Neuronal stem cell (in vitro differentiated cells): ENCODE results near the gene PCDHB1.

Experiments
- DNase-seq: peaks from one replicate; pipeline ENCODE4 v3.0.0-alpha.2; 2013; ENCODE audit warnings: low spot score
- H2AFZ ChIP-seq: one replicate; pipeline ENCODE4 v1.6.1; 2013; ENCODE audit warnings: mild to moderate bottlenecking, low read length, inconsistent platforms
- H2AK5ac ChIP-seq: 2 replicates; pipeline ENCODE4 v1.6.1; 2013; ENCODE audit warnings: low read depth, mild to moderate bottlenecking, inconsistent platforms, low read length, moderate library complexity, mixed read lengths
- H2BK120ac ChIP-seq: 2 replicates; pipeline ENCODE4 v1.6.1; 2013; ENCODE audit warnings: low read depth, mild to moderate bottlenecking, inconsistent platforms, low read length, moderate library complexity, mixed read lengths
- H2BK12ac ChIP-seq: one replicate; pipeline ENCODE4 v1.6.1; 2013; ENCODE audit warnings: low read length, inconsistent platforms
- H2BK15ac ChIP-seq: 2 replicates; pipeline ENCODE4 v1.6.1; 2013; ENCODE audit warnings: mild to moderate bottlenecking, low read length, inconsistent platforms, mixed read lengths
- H2BK5ac ChIP-seq: one replicate; pipeline ENCODE4 v1.6.1; 2013; ENCODE audit warnings: inconsistent platforms, mild to moderate bottlenecking, low read length, moderate library complexity
- H3K14ac ChIP-seq: one replicate; pipeline ENCODE4 v1.6.1; 2013; ENCODE audit warnings: low read length, inconsistent platforms
- H3K18ac ChIP-seq: 2 replicates; pipeline ENCODE4 v1.6.1; 2013; ENCODE audit warnings: low read length, inconsistent platforms
- H3K23ac ChIP-seq: 2 replicates; pipeline ENCODE4 v1.6.1; 2013; ENCODE audit warnings: low read depth, mild to moderate bottlenecking, mixed read lengths, low read length, inconsistent platforms; ENCODE audit not compliant: poor library complexity
- H3K27ac ChIP-seq: replicated peaks from 3 replicates; pipeline ENCODE4 v1.5.1; 2013; ENCODE audit warnings: low read length, inconsistent platforms
- H3K27me3 ChIP-seq, 3 experiments: 2 replicates each; pipeline ENCODE4 v1.6.1; 2013; ENCODE audit warnings: low read length in 3 of 3, mild to moderate bottlenecking in 2 of 3, inconsistent platforms in 1 of 3, low read depth in 1 of 3, mixed read lengths in 1 of 3, moderate library complexity in 1 of 3; ENCODE audit not compliant: control insufficient read depth in 3 of 3, insufficient read depth in 3 of 3
- H3K36me3 ChIP-seq, 2 donors: replicated peaks in 1 of 2; 2 replicates each; pipeline ENCODE4 v1.6.1; 2013; ENCODE audit warnings: low read length in 2 of 2; ENCODE audit not compliant: control insufficient read depth in 2 of 2, insufficient read depth in 2 of 2
- H3K4ac ChIP-seq: 2 replicates; pipeline ENCODE4 v1.6.1; 2013; ENCODE audit warnings: inconsistent platforms, mild to moderate bottlenecking, low read length, moderate library complexity
- H3K4me1 ChIP-seq, 2 donors: 1 replicate in 1 of 2; 2 replicates in 1 of 2; pipeline ENCODE4 v1.6.1; 2013; ENCODE audit warnings: low read length in 2 of 2, low read depth in 1 of 2; ENCODE audit not compliant: control insufficient read depth in 2 of 2, insufficient read depth in 1 of 2
- H3K4me2 ChIP-seq: one replicate; pipeline ENCODE4 v1.6.1; 2013; ENCODE audit warnings: mild to moderate bottlenecking, low read length, inconsistent platforms; ENCODE audit not compliant: insufficient read depth, poor library complexity, severe bottlenecking
- H3K4me3 ChIP-seq, 2 donors: 2 replicates each; pipeline ENCODE4 v1.5.1; 2013; ENCODE audit warnings: low read length in 2 of 2, mild to moderate bottlenecking in 2 of 2, inconsistent platforms in 1 of 2, moderate library complexity in 1 of 2
- H3K79me1 ChIP-seq: one replicate; pipeline ENCODE4 v1.6.1; 2013; ENCODE audit warnings: low read depth, mild to moderate bottlenecking, inconsistent platforms, low read length, moderate library complexity
- H3K9ac ChIP-seq: one replicate; pipeline ENCODE4 v1.6.1; 2013; ENCODE audit warnings: mild to moderate bottlenecking, low read depth, low read length, inconsistent platforms; ENCODE audit not compliant: poor library complexity
- H3K9me3 ChIP-seq, 2 donors: replicated peaks in 1 of 2; 2 replicates each; pipeline versions ENCODE3 to v1.6.1; 2013; ENCODE audit warnings: low read length in 2 of 2, mild to moderate bottlenecking in 2 of 2, inconsistent platforms in 1 of 2, low read depth in 1 of 2, mixed read lengths in 1 of 2, moderate library complexity in 1 of 2; ENCODE audit not compliant: control insufficient read depth in 2 of 2, insufficient read depth in 1 of 2
- H4K8ac ChIP-seq: one replicate; pipeline ENCODE4 v1.6.1; 2013; ENCODE audit warnings: low read depth, mild to moderate bottlenecking, inconsistent platforms, low read length, moderate library complexity
- H4K91ac ChIP-seq: one replicate; pipeline ENCODE4 v1.6.1; 2013; ENCODE audit warnings: low read length, low read depth, mild to moderate bottlenecking, inconsistent platforms; ENCODE audit not compliant: poor library complexity
- WGBS, 2 donors: extraction: QIAGEN DNeasy Blood & Tissue Kit; methylation state at CpG; one replicate each; pipeline ENCODE4 v1.1.7; 2013; ENCODE audit warnings: missing lambda C conversion rate in 2 of 2, mixed read lengths in 1 of 2; ENCODE audit not compliant: insufficient read length in 2 of 2, insufficient replicate concordance in 1 of 2; ENCODE audit errors: extremely low coverage in 2 of 2; 5-methylcytosine and 5-hydroxymethylcytosine counted together

PCDHB1 gene

DNA sequence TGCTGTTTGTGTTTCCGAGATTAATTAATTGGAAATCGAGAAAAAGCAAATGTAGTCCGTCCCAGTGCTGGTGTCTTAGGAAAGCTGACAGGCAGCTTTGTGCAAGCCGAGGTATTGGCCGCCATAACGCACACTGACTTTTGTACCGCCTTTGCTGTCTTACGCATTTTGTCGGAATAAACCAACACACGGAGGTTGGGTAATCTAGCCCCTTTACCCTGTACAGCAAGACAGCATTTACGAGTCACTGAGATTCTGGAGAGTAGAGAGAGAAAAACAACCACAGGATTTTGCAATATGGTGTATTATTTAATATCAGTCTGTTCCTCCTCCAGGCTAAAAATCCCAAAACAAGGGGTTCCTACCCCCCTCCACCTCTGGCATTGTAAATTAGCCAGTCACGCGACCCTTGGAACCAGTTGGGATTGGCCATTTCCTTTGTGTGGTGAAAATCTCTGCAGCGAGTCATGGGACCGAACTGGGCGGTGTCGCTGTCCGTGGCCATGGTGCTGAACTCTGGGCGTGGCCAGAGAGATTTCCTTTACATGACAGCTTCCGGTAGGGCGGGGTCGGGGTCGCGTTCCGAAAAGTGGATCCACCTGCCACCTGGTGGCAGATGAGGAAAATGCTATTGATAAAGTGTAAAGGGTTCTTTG is 10.3 kb upstream of the PCDHB1 start:
- H3K9ac ChIP-seq = no peak overlapping the region
- H2BK15ac ChIP-seq = no peak overlapping the region
- no peaks in the 10 kb centered on the region for H3K36me3 ChIP-seq
- peak; percentile 99 for DNase-seq
- H4K91ac ChIP-seq = no peak overlapping the region
- no peak overlapping the region for H4K8ac ChIP-seq
- H3K18ac ChIP-seq = no peak overlapping the region
- no peak overlapping the region for H2AK5ac ChIP-seq
- H3K14ac ChIP-seq = no peak overlapping the region
- H2BK120ac ChIP-seq = no peak overlapping the region
- H3K4me2 ChIP-seq = peak overlapping the region; percentile 75
- no peaks in the 10 kb centered on the region for H3K79me1 ChIP-seq
- H2BK12ac ChIP-seq = no peak overlapping the region
- H3K4ac ChIP-seq = no peak overlapping the region
- H3K27ac ChIP-seq = peak overlapping the region; percentile 24
- no peak overlapping the region for H2BK5ac ChIP-seq
- peaks cover 4 to 5% of the 10 kb centered on the region in 2 donors for H3K4me1 ChIP-seq
- H2AFZ ChIP-seq = peak overlapping the region; percentile 76
- H3K27me3 ChIP-seq = no peaks in the 10 kb centered on the region
- H3K4me3 ChIP-seq = peak overlapping the region; percentile 67 to 71
- no CpG with 5 or more reads among the region's 25 CpGs for WGBS, 2 donors
- H3K9me3 ChIP-seq = no peaks in the 10 kb centered on the region
- no peak overlapping the region for H3K23ac ChIP-seq

DNA sequence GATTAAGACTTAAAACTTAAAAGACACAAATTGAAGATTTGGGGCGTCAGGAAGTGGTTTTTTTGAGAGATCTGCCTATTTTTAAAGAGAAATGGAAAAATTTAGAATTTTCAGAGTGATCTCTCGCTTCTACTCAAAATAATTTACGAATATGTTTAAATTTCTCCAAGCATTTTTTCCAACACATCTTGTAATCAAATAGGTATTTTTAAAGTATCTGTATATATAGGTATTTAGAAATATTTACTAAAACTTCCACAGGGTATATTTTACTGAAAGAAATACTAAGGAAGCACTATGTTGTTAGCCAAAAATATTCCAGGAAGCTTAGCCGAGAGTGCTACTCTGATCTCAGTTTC is 9.8 kb upstream of the PCDHB1 start:
- H3K4me2 ChIP-seq = no peak overlapping the region
- H3K9ac ChIP-seq = no peak overlapping the region
- H2BK12ac ChIP-seq = no peak overlapping the region
- no peak overlapping the region for H3K14ac ChIP-seq
- peak overlapping the region; percentile 48 for H2AFZ ChIP-seq
- H3K4ac ChIP-seq = no peak overlapping the region
- peaks cover 4 to 5% of the 10 kb centered on the region in 2 donors for H3K4me1 ChIP-seq
- no peak overlapping the region for H3K4me3 ChIP-seq
- DNase-seq = no peak
- H2BK120ac ChIP-seq = no peak overlapping the region
- H3K23ac ChIP-seq = no peak overlapping the region
- no peak overlapping the region for H3K27ac ChIP-seq
- no peak overlapping the region for H2AK5ac ChIP-seq
- H3K79me1 ChIP-seq = no peaks in the 10 kb centered on the region
- H2BK15ac ChIP-seq = no peak overlapping the region
- no peak overlapping the region for H3K18ac ChIP-seq
- H3K36me3 ChIP-seq = no peaks in the 10 kb centered on the region
- H4K8ac ChIP-seq = no peak overlapping the region
- no peaks in the 10 kb centered on the region for H3K27me3 ChIP-seq
- no CpG with 5 or more reads among the region's 4 CpGs for WGBS, 2 donors
- H3K9me3 ChIP-seq = no peaks in the 10 kb centered on the region
- no peak overlapping the region for H2BK5ac ChIP-seq
- no peak overlapping the region for H4K91ac ChIP-seq

DNA sequence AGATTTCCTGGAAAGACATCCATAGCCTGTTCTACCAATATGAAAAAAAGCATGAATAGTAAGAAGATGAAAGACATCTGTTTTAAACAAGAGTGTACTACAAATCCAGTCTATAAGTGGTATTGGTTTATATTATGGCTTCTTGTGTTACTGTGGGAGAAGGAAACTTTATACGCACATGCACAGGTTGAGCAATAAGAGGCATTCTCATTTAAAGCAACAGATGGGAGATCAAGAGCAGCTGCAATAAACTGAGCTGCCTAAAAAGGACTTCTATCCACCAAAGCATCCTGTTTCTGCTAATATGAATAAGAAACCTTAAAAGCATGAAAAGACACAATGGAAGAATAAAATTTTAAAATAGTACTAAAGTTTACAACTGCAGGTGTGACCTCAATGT is 8.6 kb upstream of the PCDHB1 start:
- Histone ChIP-seq H2BK12ac (no peak overlapping the region), H3K23ac (no peak overlapping the region), H3K4me3 (no peak overlapping the region), H4K8ac (no peak overlapping the region), H2AK5ac (no peak overlapping the region), H3K9me3 (no peaks in the 10 kb centered on the region), H2BK15ac (no peak overlapping the region), H3K4me2 (no peak overlapping the region), H3K27me3 (no peaks in the 10 kb centered on the region), H3K4me1 (peaks cover 4 to 5% of the 10 kb centered on the region in 2 donors), H2AFZ (no peak overlapping the region), H3K14ac (no peak overlapping the region), H3K4ac (no peak overlapping the region), H2BK5ac (no peak overlapping the region), H3K36me3 (no peaks in the 10 kb centered on the region), H3K18ac (no peak overlapping the region), H4K91ac (no peak overlapping the region), H2BK120ac (no peak overlapping the region), H3K79me1 (no peaks in the 10 kb centered on the region), H3K9ac (no peak overlapping the region), H3K27ac (no peak overlapping the region)
- DNase-seq = no peak
- no CpG with 5 or more reads among the region's 1 CpG for WGBS, 2 donors

DNA sequence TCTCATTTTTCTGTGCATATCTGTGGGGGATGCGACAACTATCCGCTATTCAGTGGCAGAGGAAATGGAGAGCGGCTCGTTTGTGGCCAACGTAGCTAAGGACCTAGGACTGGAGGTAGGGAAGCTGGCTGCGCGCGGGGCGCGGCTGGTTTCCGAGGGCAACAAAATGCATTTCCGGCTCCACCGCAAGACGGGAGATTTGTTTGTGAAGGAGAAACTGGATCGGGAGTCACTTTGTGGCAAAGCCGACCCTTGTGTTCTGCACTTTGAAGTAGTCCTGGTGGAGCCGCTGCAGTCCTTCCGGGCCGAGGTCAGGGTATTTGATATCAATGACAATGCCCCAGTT is 320 bp downstream of the PCDHB1 start:
- H3K36me3 ChIP-seq = no peaks in the 10 kb centered on the region
- peak overlapping the region; percentile 54 to 75 for H3K4me3 ChIP-seq
- H3K14ac ChIP-seq = no peak overlapping the region
- H2AFZ ChIP-seq = peak overlapping the region; percentile 93
- no peak for DNase-seq
- no peak overlapping the region for H2AK5ac ChIP-seq
- peaks cover 4% of the 10 kb centered on the region in 2 donors for H3K4me1 ChIP-seq
- no CpG with 5 or more reads among the region's 19 CpGs for WGBS, 2 donors
- H2BK12ac ChIP-seq = no peak overlapping the region
- H4K8ac ChIP-seq = no peak overlapping the region
- H3K27ac ChIP-seq = no peak overlapping the region
- no peak overlapping the region for H3K18ac ChIP-seq
- no peaks in the 10 kb centered on the region for H3K79me1 ChIP-seq
- no peak overlapping the region for H4K91ac ChIP-seq
- no peak overlapping the region for H3K4ac ChIP-seq
- H3K23ac ChIP-seq = no peak overlapping the region
- H2BK15ac ChIP-seq = no peak overlapping the region
- peak overlapping the region; percentile 89 for H3K4me2 ChIP-seq
- H2BK120ac ChIP-seq = no peak overlapping the region
- H2BK5ac ChIP-seq = no peak overlapping the region
- H3K27me3 ChIP-seq = peaks cover 0 to 14% (median 0%) of the 10 kb centered on the region in 3 experiments
- H3K9ac ChIP-seq = no peak overlapping the region
- peaks cover 2 to 11% of the 10 kb centered on the region in 2 donors for H3K9me3 ChIP-seq
